ENCODE data around the gene CA5A.
A peak's percentile ranks its signal among the peaks of the same experiment; 100 is the strongest.

Gene CA5A

GRCh38 chr16:87851141-87851587 is 85.2 kb downstream of the CA5A start:
- DNase-seq (ENCODE audit: low read depth in 2 of 3, low spot score in 2 of 3): no peak

- DNase-seq (ENCODE audit: low read depth in 2 of 3, low spot score in 2 of 3): peak in 2 of 3 experiments; percentile 55 to 61
Observed at GRCh38 chr16:87850009-87851006, 86.0 kb downstream of the CA5A start.

GRCh38 chr16:87849419-87850008 is 86.8 kb downstream of the CA5A start:
- DNase-seq (ENCODE audit: low read depth in 2 of 3, low spot score in 2 of 3): no peak

- no peak for DNase-seq (ENCODE audit: low read depth in 2 of 3, low spot score in 2 of 3)
Observed at GRCh38 chr16:87848676-87849345, 87.5 kb downstream of the CA5A start.

- DNase-seq (ENCODE audit: low read depth in 2 of 3, low spot score in 2 of 3): no peak
Observed at GRCh38 chr16:87847785-87848675, 88.3 kb downstream of the CA5A start.

GRCh38 chr16:87847467-87847784 is 88.9 kb downstream of the CA5A start:
- DNase-seq (ENCODE audit: low read depth in 2 of 3, low spot score in 2 of 3): no peak

- no peak for DNase-seq (ENCODE audit: low read depth in 2 of 3, low spot score in 2 of 3)
Observed at GRCh38 chr16:87846705-87847466, 89.4 kb downstream of the CA5A start.

- DNase-seq (ENCODE audit: low read depth in 2 of 3, low spot score in 2 of 3): no peak
Observed at GRCh38 chr16:87845807-87846619, 90.3 kb downstream of the CA5A start.

- DNase-seq (ENCODE audit: low read depth in 2 of 3, low spot score in 2 of 3): no peak
Observed at GRCh38 chr16:87845213-87845612, 91.1 kb downstream of the CA5A start.

GRCh38 chr16:87844809-87845208 is 91.5 kb downstream of the CA5A start:
- no peak for DNase-seq (ENCODE audit: low read depth in 2 of 3, low spot score in 2 of 3)

- DNase-seq (ENCODE audit: low read depth in 2 of 3, low spot score in 2 of 3): no peak
Observed at GRCh38 chr16:87844120-87844733, 92.1 kb downstream of the CA5A start.

GRCh38 chr16:87843678-87844105 is 92.6 kb downstream of the CA5A start:
- DNase-seq (ENCODE audit: low read depth in 2 of 3, low spot score in 2 of 3): no peak

GRCh38 chr16:87842209-87842869 is 94.0 kb downstream of the CA5A start:
- no peak for DNase-seq (ENCODE audit: low read depth in 2 of 3, low spot score in 2 of 3)

GRCh38 chr16:87841340-87842208 is 94.8 kb downstream of the CA5A start:
- DNase-seq (ENCODE audit: low read depth in 2 of 3, low spot score in 2 of 3): no peak

- DNase-seq (ENCODE audit: low read depth in 2 of 3, low spot score in 2 of 3): no peak
Observed at GRCh38 chr16:87840271-87840978, 95.9 kb downstream of the CA5A start.

GRCh38 chr16:87839542-87840270 is 96.6 kb downstream of the CA5A start:
- DNase-seq (ENCODE audit: low read depth in 2 of 3, low spot score in 2 of 3): no peak

Measured in activated CD8-positive, alpha-beta memory T cell treated with anti-CD3 and anti-CD28 coated beads for 48 hours (primary cell).